ENCODE measurements around the gene CD33. TPM values are rescaled to one million over a fixed set of nuclear protein-coding genes. Genes with fewer than 3 reads are reported as not detected.

CD33 gene
- total and polyA plus RNA-seq, 2 of the 8 experiments (the other 6 are each of a cell fraction or from before 2014, with no cell fraction given) = 0.06 TPM; not detected in 1

- H4K5ac ChIP-seq (ENCODE audit: insufficient read length, low read depth, low read length) = no peak overlapping the region
- no peak overlapping the region for H4K91ac ChIP-seq (replicated peaks; ENCODE audit: insufficient read length, low read length)
- no peaks in the 10 kb centered on the region for H3K79me1 ChIP-seq (ENCODE audit: low read depth, low read length)
- H4K8ac ChIP-seq (ENCODE audit: extremely low read depth, insufficient read depth, low read length) = no peak overlapping the region
- no peak overlapping the region for H2BK120ac ChIP-seq (replicated peaks; ENCODE audit: low read depth, low read length)
- FAIRE-seq (no peak), DNase-seq (ENCODE audit: low read depth in 1 of 2, low spot score in 2 of 2) (no peak)
- H3K4ac ChIP-seq (replicated peaks; ENCODE audit: insufficient read length, low read depth, low read length) = no peak overlapping the region
- no peaks in the 10 kb centered on the region for H3K4me1 ChIP-seq (replicated peaks in 1 of 4; ENCODE audit: control insufficient read depth in 3 of 4, insufficient read depth in 4 of 4, low read length in 3 of 4)
- no peak overlapping the region for H2BK15ac ChIP-seq (ENCODE audit: low read length)
- H2BK5ac ChIP-seq (ENCODE audit: low read depth, low read length) = no peak overlapping the region
- H3K23me2 ChIP-seq (ENCODE audit: low read depth, low read length) = no peaks in the 10 kb centered on the region
- H2AK5ac ChIP-seq (ENCODE audit: low read depth, low read length) = no peak overlapping the region
- no peak overlapping the region for H3K27ac ChIP-seq (ENCODE audit: low read depth, low read length)
- CTCF ChIA-PET (ENCODE audit: partially characterized antibody) = no interaction called here
- no peak overlapping the region for H3K56ac ChIP-seq (replicated peaks; ENCODE audit: insufficient read length, low read depth, low read length)
- no peaks in the 10 kb centered on the region for H3K36me3 ChIP-seq (ENCODE audit: control insufficient read depth in 2 of 4, insufficient read depth in 4 of 4, low read length in 3 of 4)
- H2BK20ac ChIP-seq (ENCODE audit: low read length) = no peak overlapping the region
- no peak overlapping the region for H2BK12ac ChIP-seq (ENCODE audit: low read depth, low read length)
- no peak overlapping the region for H3K4me2 ChIP-seq (ENCODE audit: insufficient read depth in 1 of 2, low read depth in 2 of 2, low read length in 2 of 2)
- no peaks in the 10 kb centered on the region for H3K79me2 ChIP-seq (ENCODE audit: control insufficient read depth in 1 of 2, insufficient read depth in 2 of 2, low read length in 2 of 2)
- H3K9me3 ChIP-seq (ENCODE audit: insufficient read depth in 2 of 2, low read depth in 1 of 2, low read length in 1 of 2) = peaks cover 6 to 9% of the 10 kb centered on the region in 2 experiments; a peak in 2 of 4 replicates
- H3K14ac ChIP-seq (ENCODE audit: insufficient read length) = no peak overlapping the region
- no peaks in the 10 kb centered on the region for H4K20me1 ChIP-seq (replicated peaks in 1 of 2; ENCODE audit: control insufficient read depth in 1 of 2, insufficient read depth in 2 of 2, low read length in 2 of 2)
- no peaks in the 10 kb centered on the region; a peak in 1 of 7 replicates for H3K27me3 ChIP-seq (replicated peaks in 1 of 4; ENCODE audit: control insufficient read depth in 3 of 4, extremely low read depth in 1 of 4, insufficient read depth in 3 of 4, low read length in 3 of 4)
- POLR2A ChIA-PET (ENCODE audit: partially characterized antibody) = no interaction called here
- no peak overlapping the region for H3K23ac ChIP-seq (ENCODE audit: insufficient read length)
- no peak overlapping the region for H3K9ac ChIP-seq (replicated peaks in 1 of 4; ENCODE audit: extremely low read depth in 1 of 4, low read depth in 3 of 4, low read length in 3 of 4)
- no peak overlapping the region for H2AFZ ChIP-seq (ENCODE audit: low read length)
- no peak overlapping the region for H3K4me3 ChIP-seq (ENCODE audit: extremely low read depth in 1 of 4, insufficient read depth in 2 of 4, low read depth in 3 of 4, low read length in 4 of 4)
- no peak overlapping the region for H3K18ac ChIP-seq (ENCODE audit: extremely low read depth, low read length)
- no peak for TF ChIP-seq HDAC2 (IDR thresholded peaks at IDR 0.05; ENCODE audit: borderline replicate concordance in 1 of 2, low read depth in 2 of 2, low read length in 2 of 2)
- no peak for TF ChIP-seq KDM4A (IDR thresholded peaks at IDR 0.05; ENCODE audit: low read depth, low read length, severe bottlenecking)
- TF ChIP-seq EZH2 (IDR thresholded peaks at IDR 0.05; ENCODE audit: low read depth, low read length, severe bottlenecking) = no peak
- no peak for TF ChIP-seq SAP30 (IDR thresholded peaks at IDR 0.05; ENCODE audit: insufficient read depth, insufficient replicate concordance, low read length)
Measured at GRCh38 chr19:51220996-51221395, 3.9 kb upstream of the CD33 start.
